GM18870 (cell line): ENCODE results near the gene CEP70.
"Not testable (repeated sequence)": the region's sequence is repeated elsewhere in the genome, so short reads cannot be mapped to it uniquely, and the experiment has no call there.

Experiments
- ATAC-seq: cut with Tn5 transposase; IDR thresholded peaks from one replicate; pipeline ENCODE4 v1.9.1; 2021; ENCODE audit warnings: moderate library complexity; ENCODE audit not compliant: unreplicated experiment

CEP70 gene

GRCh38 chr3:138455801-138456716, 138.0 kb downstream of the CEP70 start:
- no peak for ATAC-seq

- ATAC-seq: not testable (repeated sequence)
Measured at GRCh38 chr3:138453940-138454339, 140.1 kb downstream of the CEP70 start.

GRCh38 chr3:138452436-138452835, 141.6 kb downstream of the CEP70 start:
- ATAC-seq: no peak

GRCh38 chr3:138451595-138452162, 142.4 kb downstream of the CEP70 start:
- ATAC-seq: no peak

DNA sequence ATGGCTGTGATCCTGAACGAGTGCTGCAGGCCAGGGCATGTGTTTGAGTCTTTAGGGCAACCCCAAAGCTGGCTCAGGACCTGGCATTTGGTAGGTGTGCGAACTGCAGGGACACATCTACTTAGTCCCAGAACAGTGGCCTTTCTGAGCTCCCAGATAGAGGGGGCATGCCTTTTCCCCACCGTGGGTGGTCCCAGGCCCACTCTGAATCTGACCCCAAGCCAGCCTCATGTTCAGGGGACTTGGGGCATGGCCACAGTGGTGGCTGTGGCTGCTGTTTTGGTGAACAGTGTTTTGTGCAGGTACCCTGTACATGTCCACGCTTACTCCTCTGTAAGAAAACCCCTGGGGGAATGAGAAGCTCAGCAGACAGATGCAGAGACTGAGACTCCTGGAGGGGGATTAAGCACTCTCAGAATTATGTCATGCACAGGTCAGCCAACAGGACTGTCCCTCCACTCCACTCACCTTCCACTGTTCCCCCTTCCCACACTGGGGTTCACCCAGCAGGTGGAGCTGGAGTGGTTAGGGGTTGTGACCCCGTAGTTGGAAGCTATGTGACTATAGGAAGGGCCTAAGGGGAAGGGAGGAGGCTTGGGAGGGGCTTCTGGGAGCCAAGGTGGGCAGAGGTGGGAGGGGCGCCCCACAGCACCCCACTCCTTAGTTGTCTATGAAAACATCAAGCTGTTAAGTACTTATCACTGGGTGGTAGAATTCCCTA, 143.2 kb downstream of the CEP70 start:
- ATAC-seq: no peak

DNA sequence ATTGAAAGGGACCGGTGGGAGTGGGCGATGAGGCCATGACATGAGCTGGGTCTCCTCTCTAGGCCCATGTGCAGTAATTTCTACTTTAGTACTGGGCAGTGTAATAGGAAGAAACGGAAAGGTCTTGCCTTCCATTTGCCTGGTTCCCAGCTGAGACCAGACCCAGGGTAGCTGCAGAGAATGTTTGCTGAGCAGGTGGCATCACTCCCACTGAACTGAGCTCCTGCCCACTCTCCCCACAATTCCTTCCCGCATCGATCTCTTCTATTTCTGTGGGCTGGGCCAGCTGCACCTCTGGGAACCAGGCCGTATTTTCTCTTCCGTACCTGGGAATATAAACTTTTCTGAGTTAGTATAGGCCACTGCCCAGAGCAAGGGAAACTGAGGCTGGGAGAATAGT, 143.9 kb downstream of the CEP70 start:
- no peak for ATAC-seq

DNA sequence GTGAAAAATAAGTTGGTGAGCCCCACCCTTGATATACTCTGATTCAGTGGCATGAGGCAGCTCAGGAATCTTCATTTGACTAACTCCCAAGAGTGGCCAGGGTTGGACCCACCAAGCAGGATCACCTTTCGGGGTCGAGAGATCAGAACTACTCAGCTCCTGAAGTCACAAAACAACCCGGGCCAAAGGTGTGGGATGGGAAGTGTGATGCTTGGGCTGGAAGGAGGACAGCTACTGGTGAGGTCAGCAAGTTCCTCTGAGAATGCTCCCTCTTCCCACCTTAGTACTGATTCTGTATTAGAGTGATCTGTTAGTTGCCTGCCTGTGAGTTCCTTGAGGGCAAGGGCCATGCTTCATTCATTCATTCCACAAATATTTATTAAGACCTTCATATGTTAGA, 144.6 kb downstream of the CEP70 start:
- no peak for ATAC-seq

GRCh38 chr3:138448631-138449030, 145.4 kb downstream of the CEP70 start:
- no peak for ATAC-seq

DNA sequence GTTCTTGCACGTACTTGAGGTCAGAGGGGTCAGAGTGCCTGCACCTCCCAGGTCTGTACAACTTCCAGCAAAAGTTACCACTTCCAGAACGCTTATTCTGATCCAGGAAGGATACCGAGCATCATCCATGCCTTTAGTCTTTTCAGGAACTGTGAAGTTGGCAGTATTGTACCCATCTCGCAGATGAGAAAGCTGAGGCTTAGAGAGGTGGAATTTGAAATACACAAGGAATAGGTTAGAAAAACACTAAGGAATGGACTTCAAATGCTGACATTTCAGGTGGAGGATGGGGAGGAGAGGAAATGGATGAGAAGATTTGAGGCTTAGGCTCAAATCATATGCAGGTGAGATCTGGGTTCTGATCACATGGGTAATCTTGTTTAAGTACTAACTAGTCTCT, 148.4 kb downstream of the CEP70 start:
- no peak for ATAC-seq

DNA sequence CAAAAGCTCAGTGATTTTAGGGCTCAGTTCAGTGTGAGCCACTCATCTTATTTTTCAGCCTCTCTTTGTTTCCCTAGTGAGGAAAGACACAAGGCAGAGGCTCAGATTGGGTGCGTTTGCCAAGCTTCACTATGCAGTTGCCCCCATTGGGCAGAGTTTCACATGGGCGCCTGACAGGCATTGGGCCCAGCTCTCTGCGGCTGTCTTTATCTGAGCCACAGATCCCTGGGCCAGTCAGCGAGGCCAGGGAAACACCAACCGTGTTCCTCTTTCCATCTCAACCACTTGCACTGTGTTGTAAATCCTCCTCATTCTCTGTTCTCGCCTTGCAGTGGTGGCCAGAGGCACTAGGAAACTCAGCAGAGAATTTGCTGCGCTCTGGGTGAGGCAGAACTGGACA, 148.8 kb downstream of the CEP70 start:
- ATAC-seq: no peak
